H1 (cell line): ENCODE measurements around the gene DCP1B. TPM values are rescaled to one million over a fixed set of nuclear protein-coding genes. Genes with fewer than 3 reads are reported as not detected.

Experiments used
- CTBP2 ChIP-seq: IDR thresholded peaks from 2 replicates; pipeline ENCODE4 v1.7.0; 2011; ENCODE audit warnings: borderline replicate concordance, mild to moderate bottlenecking, moderate library complexity, mixed read lengths, low read length; ENCODE audit not compliant: insufficient read depth, insufficient read length
- CTCF ChIP-seq, 3 experiments: IDR thresholded peaks; 1 replicate in 2 of 3; 2 replicates in 1 of 3; pipeline versions ENCODE4 v1.5.1 to v1.6.1; 2011; ENCODE audit warnings: low read length in 3 of 3, mild to moderate bottlenecking in 3 of 3, inconsistent platforms in 2 of 3, low read depth in 1 of 3, moderate library complexity in 1 of 3; ENCODE audit not compliant: insufficient read depth in 1 of 3; ENCODE audit errors: control extremely low read depth in 1 of 3
- EGR1 ChIP-seq: IDR thresholded peaks from 2 replicates; pipeline ENCODE4 v1.6.1; 2011; ENCODE audit warnings: low read depth, low read length, borderline replicate concordance
- POLR2AphosphoS5 ChIP-seq: IDR thresholded peaks from 2 replicates; pipeline ENCODE4 v1.6.1; 2011; ENCODE audit warnings: low read depth, low read length
- SAP30 ChIP-seq: fragments of 300-600 bp; sonication (generic); IDR thresholded peaks from 2 replicates; pipeline ENCODE4 v1.7.1; 2012; ENCODE audit warnings: low read length, moderate library complexity, mild to moderate bottlenecking, inconsistent platforms; ENCODE audit not compliant: insufficient read depth, insufficient replicate concordance
- SIRT6 ChIP-seq: IDR thresholded peaks from one replicate; pipeline ENCODE4 v1.7.1; 2012; ENCODE audit warnings: low read length, inconsistent platforms
- TBP ChIP-seq: IDR thresholded peaks from 2 replicates; pipeline ENCODE4 v1.6.1; 2011; ENCODE audit warnings: low read depth, low read length, improper control_type of control experiment
- polyA plus RNA-seq, 7 experiments: library from polyadenylated mRNA; depleted of rRNA in 3 of 7; stranded (reverse) in 5 of 7; unstranded in 2 of 7; fragments of >200 nt in 5 of 7; fragments of 200-250 nt in 2 of 7; gene quantifications; 1 replicate in 5 of 7; 2 replicates in 1 of 7; 4 replicates in 1 of 7; pipeline versions ENCODE4 v1.2.1 to v1.2.3, GENCODE V29; 2011 to 2013; ENCODE audit warnings: missing spikeins in 2 of 7, mixed read lengths in 2 of 7
- total RNA-seq: library from RNA; stranded (reverse); fragmentation: NEBNext Ultra II Directional; extraction: Animal tissue kit (Norgen Biotek cat#: 25700); gene quantifications from 2 replicates; pipeline ENCODE4 v1.2.1, GENCODE V29; 2021

DCP1B gene
- total and polyA plus RNA-seq, 2 of the 8 experiments (the other 6 are each of a cell fraction or from before 2014, with no cell fraction given): 14.8 to 29.0 TPM

DNA sequence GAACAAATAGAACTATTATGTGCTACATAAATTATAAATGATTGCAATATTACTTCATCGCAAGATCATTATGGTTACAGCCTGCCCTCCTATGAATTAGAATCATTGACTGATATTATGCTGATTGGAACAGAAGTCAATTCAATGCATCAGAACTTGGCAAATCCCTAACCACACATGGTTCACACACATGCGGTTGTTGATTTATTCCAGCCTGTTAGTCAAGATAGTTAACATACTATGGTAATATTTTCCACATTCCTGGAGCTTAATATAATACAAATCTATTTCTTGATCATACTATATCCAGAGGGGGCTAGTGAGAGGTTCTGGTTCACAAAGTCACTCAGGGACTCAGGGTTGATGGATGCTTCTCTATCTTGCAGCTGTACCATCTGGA, 38.8 kb upstream of the DCP1B start (continued):
- no peak for TF ChIP-seq CTCF (IDR thresholded peaks at IDR 0.05; ENCODE audit: control extremely low read depth in 1 of 3, insufficient read depth in 1 of 3, low read depth in 1 of 3, low read length in 3 of 3)
- no peak for TF ChIP-seq SIRT6
- TF ChIP-seq POLR2AphosphoS5: no peak
- TF ChIP-seq EGR1: no peak
- no peak for TF ChIP-seq CTBP2
- TF ChIP-seq TBP: no peak
- TF ChIP-seq SAP30: no peak
- TF ChIP-seq, all 59 proteins: peak for 0
